ENCODE data around the gene ADCY6. TPM values are rescaled to one million over a fixed set of nuclear protein-coding genes. Genes with fewer than 3 reads are reported as not detected.

Gene ADCY6
- total and polyA plus RNA-seq, 2 donors (not counting 1 experiment from before 2014, with no cell fraction given): 0.03 TPM; not detected in 1

- no peak for ATAC-seq (ENCODE audit: low read depth)
- Mint-ChIP-seq H3K9me3 (ENCODE audit: insufficient read depth) (no peaks in the 10 kb centered on the region), H3K4me3 (no peak overlapping the region), H3K4me1 (no peaks in the 10 kb centered on the region), H3K27me3 (no peaks in the 10 kb centered on the region), H3K27ac (no peak overlapping the region)
- no peak overlapping the region for H3K9ac ChIP-seq (ENCODE audit: low read length)
- TF ChIP-seq CTCF (IDR thresholded peaks at IDR 0.05) (no peak), EZH2 (IDR thresholded peaks at IDR 0.05; ENCODE audit: borderline replicate concordance, insufficient read depth, low read depth, low read length, poor library complexity, severe bottlenecking) (no peak)
- H3K79me2 ChIP-seq (ENCODE audit: control insufficient read depth, insufficient read depth, low read length): no peaks in the 10 kb centered on the region
- no peaks in the 10 kb centered on the region for H3K9me3 ChIP-seq (ENCODE audit: control extremely low read depth in 1 of 3, control insufficient read depth in 2 of 3, insufficient read depth in 1 of 3, low read length in 2 of 3)
- H3K36me3 ChIP-seq (replicated peaks in 1 of 2; ENCODE audit: control extremely low read depth in 1 of 2, control insufficient read depth in 1 of 2, extremely low read depth in 1 of 2, insufficient read depth in 2 of 2, low read length in 1 of 2): no peaks in the 10 kb centered on the region
- no peaks in the 10 kb centered on the region for H4K20me1 ChIP-seq (ENCODE audit: control insufficient read depth, insufficient read depth, low read length, poor library complexity, severe bottlenecking)
- no peaks in the 10 kb centered on the region for H3K4me1 ChIP-seq (ENCODE audit: control insufficient read depth in 2 of 2, insufficient read depth in 2 of 2, low read length in 2 of 2)
- no peak for DNase-seq
- no peak overlapping the region for H2AFZ ChIP-seq (ENCODE audit: insufficient read depth, low read depth, low read length, poor library complexity, severe bottlenecking)
- intact Hi-C loops (cut with micrococcal nuclease): no loop called here
- CTCF ChIA-PET: no interaction called here
- POLR2A ChIA-PET: no interaction called here
- WGBS (ENCODE audit: insufficient coverage): 100% methylated on average over 4 of the region's 8 CpGs
- no peak overlapping the region for H3K27ac ChIP-seq (ENCODE audit: low read length in 2 of 2)
- no peaks in the 10 kb centered on the region for H3K27me3 ChIP-seq (replicated peaks in 1 of 4; ENCODE audit: control extremely low read depth in 1 of 4, control insufficient read depth in 3 of 4, insufficient read depth in 4 of 4, low read length in 3 of 4)
- no peak overlapping the region for H3K4me2 ChIP-seq (replicated peaks; ENCODE audit: low read depth, low read length, poor library complexity, severe bottlenecking)
- no peak overlapping the region for H3K4me3 ChIP-seq (ENCODE audit: control extremely low read depth in 1 of 5, extremely low read depth in 1 of 5, insufficient read depth in 1 of 5, low read depth in 2 of 5, low read length in 4 of 5)
These were observed 13.6 kb downstream of the ADCY6 start for GRCh38 chr12:48775299-48775698.

- no peaks in the 10 kb centered on the region for H3K9me3 Mint-ChIP-seq (ENCODE audit: insufficient read depth)
- Histone ChIP-seq H3K27ac (ENCODE audit: low read length in 2 of 2) (no peak overlapping the region), H3K4me1 (ENCODE audit: control insufficient read depth in 2 of 2, insufficient read depth in 2 of 2, low read length in 2 of 2) (no peaks in the 10 kb centered on the region), H3K9me3 (ENCODE audit: control extremely low read depth in 1 of 3, control insufficient read depth in 2 of 3, insufficient read depth in 1 of 3, low read length in 2 of 3) (no peaks in the 10 kb centered on the region), H4K20me1 (ENCODE audit: control insufficient read depth, insufficient read depth, low read length, poor library complexity, severe bottlenecking) (no peaks in the 10 kb centered on the region), H3K4me3 (ENCODE audit: control extremely low read depth in 1 of 5, extremely low read depth in 1 of 5, insufficient read depth in 1 of 5, low read depth in 2 of 5, low read length in 4 of 5) (no peak overlapping the region), H2AFZ (ENCODE audit: insufficient read depth, low read depth, low read length, poor library complexity, severe bottlenecking) (no peak overlapping the region), H3K36me3 (replicated peaks in 1 of 2; ENCODE audit: control extremely low read depth in 1 of 2, control insufficient read depth in 1 of 2, extremely low read depth in 1 of 2, insufficient read depth in 2 of 2, low read length in 1 of 2) (no peaks in the 10 kb centered on the region), H3K4me2 (replicated peaks; ENCODE audit: low read depth, low read length, poor library complexity, severe bottlenecking) (no peak overlapping the region), H3K9ac (ENCODE audit: low read length) (no peak overlapping the region), H3K79me2 (ENCODE audit: control insufficient read depth, insufficient read depth, low read length) (no peaks in the 10 kb centered on the region), H3K27me3 (replicated peaks in 1 of 4; ENCODE audit: control extremely low read depth in 1 of 4, control insufficient read depth in 3 of 4, insufficient read depth in 4 of 4, low read length in 3 of 4) (no peaks in the 10 kb centered on the region)
- no peaks in the 10 kb centered on the region for H3K4me1 Mint-ChIP-seq
- ChIA-PET POLR2A (no interaction called here), CTCF (interaction anchor here (0.6 kb wide), 1 partner anchor 411 kb away, joined by 4 read pairs; no protein-coding TSS in a partner anchor)
- no peak for ATAC-seq (ENCODE audit: low read depth)
- no peaks in the 10 kb centered on the region for H3K27me3 Mint-ChIP-seq
- H3K27ac Mint-ChIP-seq: no peak overlapping the region
- TF ChIP-seq CTCF (IDR thresholded peaks at IDR 0.05) (no peak), EZH2 (IDR thresholded peaks at IDR 0.05; ENCODE audit: borderline replicate concordance, insufficient read depth, low read depth, low read length, poor library complexity, severe bottlenecking) (no peak)
- DNase-seq: no peak
- H3K4me3 Mint-ChIP-seq: no peak overlapping the region
- intact Hi-C loops (cut with micrococcal nuclease): no loop called here
- WGBS (ENCODE audit: insufficient coverage): 67% methylated on average over 1 of the region's 2 CpGs
These were observed 14.4 kb downstream of the ADCY6 start for GRCh38 chr12:48774516-48774915.
